ENCODE measurements around the gene SLC28A3. TPM values are rescaled to one million over a fixed set of nuclear protein-coding genes. Genes with fewer than 3 reads are reported as not detected.
"Not testable (repeated sequence)": the region's sequence is repeated elsewhere in the genome, so short reads cannot be mapped to it uniquely, and the experiment has no call there.

Gene SLC28A3
- total RNA-seq, 1 donor: 0.43 TPM

DNA sequence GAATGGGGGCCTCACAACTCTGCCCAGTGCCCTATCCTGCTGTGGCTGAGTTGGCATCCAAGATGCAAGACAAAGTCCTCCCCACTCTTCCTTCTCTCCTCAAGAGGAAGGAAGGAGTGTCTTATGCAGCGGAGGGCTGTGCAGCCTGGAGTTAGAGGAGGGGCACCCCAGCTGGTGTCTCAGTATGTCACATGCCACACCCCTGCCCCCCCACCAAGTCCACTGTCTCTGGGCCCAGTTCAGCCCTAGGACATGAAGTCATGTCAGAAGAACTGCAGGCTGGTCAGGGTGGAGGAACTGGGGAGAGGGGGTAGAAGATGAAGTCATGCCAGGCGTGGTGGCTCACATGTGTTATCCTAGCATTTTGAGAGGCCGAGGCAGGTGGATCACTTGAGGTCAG is 28.0 kb upstream of the SLC28A3 start:
- no peak overlapping the region for H3K4me3 ChIP-seq (ENCODE audit: low read depth, low read length)

DNA sequence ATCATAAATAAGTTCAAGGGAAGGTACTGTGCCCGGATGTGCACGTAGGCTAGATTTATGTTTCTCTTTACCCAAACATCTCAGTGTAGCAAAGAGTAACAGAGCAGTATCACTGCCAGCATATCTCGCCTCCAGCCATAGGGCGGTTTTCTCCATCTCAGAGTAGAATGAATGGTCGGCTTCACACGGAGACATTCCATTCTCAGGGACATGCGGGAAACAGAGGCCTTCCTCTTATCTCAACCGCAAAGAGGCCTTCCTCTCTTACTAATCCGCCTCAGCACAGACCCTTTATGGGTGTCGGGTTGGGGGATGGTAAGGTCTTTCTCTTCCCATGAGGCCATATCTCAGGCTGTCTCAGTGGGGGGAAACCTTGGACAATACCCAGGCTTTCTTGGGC is 27.2 kb upstream of the SLC28A3 start:
- DNase-seq (ENCODE audit: low read depth): peak; percentile 96
- H3K4me3 ChIP-seq (ENCODE audit: low read depth, low read length): not testable (repeated sequence)

More for the DNA sequence above, 28.0 kb upstream of the SLC28A3 start:
- no peak for DNase-seq (ENCODE audit: low read depth)
- TF ChIP-seq, protein P1, sequence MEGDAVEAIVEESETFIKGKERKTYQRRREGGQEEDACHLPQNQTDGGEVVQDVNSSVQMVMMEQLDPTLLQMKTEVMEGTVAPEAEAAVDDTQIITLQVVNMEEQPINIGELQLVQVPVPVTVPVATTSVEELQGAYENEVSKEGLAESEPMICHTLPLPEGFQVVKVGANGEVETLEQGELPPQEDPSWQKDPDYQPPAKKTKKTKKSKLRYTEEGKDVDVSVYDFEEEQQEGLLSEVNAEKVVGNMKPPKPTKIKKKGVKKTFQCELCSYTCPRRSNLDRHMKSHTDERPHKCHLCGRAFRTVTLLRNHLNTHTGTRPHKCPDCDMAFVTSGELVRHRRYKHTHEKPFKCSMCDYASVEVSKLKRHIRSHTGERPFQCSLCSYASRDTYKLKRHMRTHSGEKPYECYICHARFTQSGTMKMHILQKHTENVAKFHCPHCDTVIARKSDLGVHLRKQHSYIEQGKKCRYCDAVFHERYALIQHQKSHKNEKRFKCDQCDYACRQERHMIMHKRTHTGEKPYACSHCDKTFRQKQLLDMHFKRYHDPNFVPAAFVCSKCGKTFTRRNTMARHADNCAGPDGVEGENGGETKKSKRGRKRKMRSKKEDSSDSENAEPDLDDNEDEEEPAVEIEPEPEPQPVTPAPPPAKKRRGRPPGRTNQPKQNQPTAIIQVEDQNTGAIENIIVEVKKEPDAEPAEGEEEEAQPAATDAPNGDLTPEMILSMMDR (IDR thresholded peaks at IDR 0.05; ENCODE audit: insufficient read depth, low read depth, low read length): no peak

DNA sequence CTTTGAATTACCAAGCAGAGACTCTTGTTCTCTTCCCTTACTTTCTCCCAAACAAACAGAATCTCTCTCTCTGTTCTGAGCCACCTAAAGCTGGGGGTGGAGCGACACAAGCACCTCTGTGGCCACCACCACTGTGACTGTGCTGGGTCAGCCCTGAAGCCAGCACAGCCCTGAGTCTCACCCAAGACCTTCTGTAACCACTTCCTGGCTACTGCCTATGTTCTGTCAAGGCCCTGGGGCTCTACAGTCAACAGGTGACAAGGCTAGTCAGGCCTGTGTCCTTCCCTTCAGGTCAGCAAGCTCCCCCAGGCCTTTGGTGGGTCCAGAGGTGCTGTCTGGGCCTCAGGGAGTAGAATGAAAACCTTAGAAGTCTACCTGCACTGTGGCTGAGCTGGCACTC is 26.1 kb upstream of the SLC28A3 start:
- no peak for DNase-seq (ENCODE audit: low read depth)
- no peak overlapping the region for H3K4me3 ChIP-seq (ENCODE audit: low read depth, low read length)
- TF ChIP-seq, protein P1 (IDR thresholded peaks at IDR 0.05; ENCODE audit: insufficient read depth, low read depth, low read length): no peak

DNA sequence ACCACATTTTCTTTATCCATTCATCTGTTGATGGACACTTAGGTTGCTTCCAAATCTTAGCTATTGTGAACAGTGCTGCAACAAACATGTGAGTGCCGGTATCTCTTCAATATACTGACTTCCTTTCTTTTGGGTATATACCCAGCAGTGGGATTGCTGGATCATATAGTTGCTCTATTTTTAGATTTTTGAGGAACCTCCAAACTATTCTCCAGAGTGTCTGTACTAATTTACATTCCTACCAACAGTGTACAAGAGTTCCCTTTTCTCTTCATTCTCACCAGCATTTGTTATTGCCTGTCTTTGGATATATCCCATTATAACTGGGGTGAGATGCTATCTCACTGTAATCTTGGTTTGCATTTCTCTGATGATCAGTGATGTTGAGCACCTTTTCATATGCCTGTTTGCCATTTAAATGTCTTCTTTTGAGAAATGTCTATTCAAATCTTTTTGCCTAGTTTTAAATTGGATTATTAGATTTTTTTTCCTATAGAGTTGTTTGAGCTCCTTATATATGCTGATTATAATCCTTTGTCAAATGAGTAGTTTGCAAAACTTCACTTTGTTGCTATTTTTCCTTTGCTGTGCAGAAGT is 24.4 kb upstream of the SLC28A3 start:
- not testable (repeated sequence) for DNase-seq (ENCODE audit: low read depth); H3K4me3 ChIP-seq (ENCODE audit: low read depth, low read length)

DNA sequence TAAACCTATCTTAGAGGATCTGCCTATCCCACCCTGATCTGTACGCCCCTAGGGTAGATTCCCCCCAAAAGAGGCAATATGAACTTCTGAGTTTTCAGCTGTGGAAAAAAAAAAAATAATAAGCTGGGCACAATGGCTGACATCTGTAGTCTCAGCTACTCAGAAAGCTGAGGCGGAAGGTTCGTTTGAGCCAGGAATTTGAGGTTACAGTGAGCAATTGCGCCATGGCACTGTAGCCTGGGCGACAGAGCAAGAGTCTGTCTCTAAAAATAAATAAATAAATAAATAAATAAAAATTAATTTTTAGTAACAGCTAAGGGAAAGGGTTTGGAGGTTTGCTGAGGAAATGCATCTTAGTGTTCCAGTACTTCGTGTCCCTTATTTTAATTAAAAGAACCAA is 21.1 kb upstream of the SLC28A3 start:
- TF ChIP-seq, protein P1 (IDR thresholded peaks at IDR 0.05; ENCODE audit: insufficient read depth, low read depth, low read length): no peak
- no peak for DNase-seq (ENCODE audit: low read depth)
- H3K4me3 ChIP-seq (ENCODE audit: low read depth, low read length): no peak overlapping the region

DNA sequence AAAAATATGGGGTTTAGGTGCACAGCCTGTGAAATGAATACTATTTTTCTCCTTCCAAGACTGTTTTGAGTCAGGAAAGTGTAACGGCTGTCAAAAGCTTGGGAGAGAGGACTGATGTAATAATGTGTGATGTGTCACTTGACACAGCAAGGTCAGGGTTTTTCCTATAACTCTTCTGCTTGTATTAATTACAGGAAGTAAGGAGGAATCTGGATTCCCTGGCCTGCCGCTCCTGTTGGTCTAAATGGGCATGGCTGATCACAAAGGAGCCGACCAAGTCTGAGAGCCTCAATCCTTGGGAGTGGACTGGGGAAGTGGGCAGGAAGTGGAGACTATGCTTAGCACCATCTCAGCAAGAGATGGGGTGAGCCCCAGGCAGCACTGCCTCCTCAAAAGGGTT is 16.7 kb upstream of the SLC28A3 start:
- peak; percentile 59 for DNase-seq (ENCODE audit: low read depth)

DNA sequence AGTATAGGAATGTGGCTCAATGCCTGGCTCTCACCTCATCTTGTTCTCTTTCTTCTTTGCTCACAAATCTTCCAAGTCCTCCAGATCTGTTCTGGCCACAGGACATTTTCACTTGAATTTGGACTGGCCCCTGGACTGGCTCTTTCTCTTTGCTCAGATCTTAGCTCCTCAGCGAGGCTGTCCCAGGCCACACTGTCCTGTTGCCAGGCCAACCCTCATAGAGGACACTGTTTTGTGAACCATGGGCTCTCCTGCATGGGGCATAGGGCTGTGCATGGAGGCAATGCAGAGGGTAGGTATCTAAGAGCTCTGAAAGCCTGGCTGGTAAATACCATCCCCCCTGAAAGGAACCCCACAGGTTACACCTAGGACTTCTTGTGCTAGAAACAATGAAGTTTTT is 13.5 kb upstream of the SLC28A3 start:
- TF ChIP-seq, protein P1 (IDR thresholded peaks at IDR 0.05; ENCODE audit: insufficient read depth, low read depth, low read length): no peak
- no peak for DNase-seq (ENCODE audit: low read depth)
- no peak overlapping the region for H3K4me3 ChIP-seq (ENCODE audit: low read depth, low read length)

More for the DNA sequence above, 16.7 kb upstream of the SLC28A3 start:
- no peak overlapping the region for H3K4me3 ChIP-seq (ENCODE audit: low read depth, low read length)
- TF ChIP-seq, protein P1 (IDR thresholded peaks at IDR 0.05; ENCODE audit: insufficient read depth, low read depth, low read length): no peak

DNA sequence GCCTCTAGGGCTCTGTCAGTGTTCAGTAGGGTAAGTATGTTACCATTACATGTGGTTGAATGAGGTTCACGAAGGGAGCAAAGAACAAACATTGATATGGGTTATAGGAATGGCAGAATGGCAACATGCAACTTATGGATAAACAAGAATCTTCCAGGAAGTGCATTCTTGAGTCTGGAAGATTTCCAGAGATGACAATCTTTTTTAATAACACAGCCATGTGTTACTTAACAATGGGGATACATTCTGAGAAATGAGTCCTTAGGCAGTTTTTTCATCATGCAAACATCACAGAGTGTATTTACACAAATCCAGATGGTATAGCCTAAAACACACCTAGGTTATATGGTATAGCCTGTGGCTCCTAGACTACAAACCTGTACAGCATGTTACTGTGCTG is 9.1 kb upstream of the SLC28A3 start:
- TF ChIP-seq, protein P1 (IDR thresholded peaks at IDR 0.05; ENCODE audit: insufficient read depth, low read depth, low read length): no peak
- DNase-seq (ENCODE audit: low read depth): peak; percentile 44
- no peak overlapping the region for H3K4me3 ChIP-seq (ENCODE audit: low read depth, low read length)

Data from fibroblast of villous mesenchyme (primary cell).